GM21529 (cell line): ENCODE measurements around the gene ARPC5L.
"Not testable (repeated sequence)": the region's sequence is repeated elsewhere in the genome, so short reads cannot be mapped to it uniquely, and the experiment has no call there.

Source experiments
- ATAC-seq: cut with Tn5 transposase; IDR thresholded peaks from one replicate; pipeline ENCODE4 v1.9.1; 2021; ENCODE audit not compliant: unreplicated experiment

ARPC5L gene

DNA sequence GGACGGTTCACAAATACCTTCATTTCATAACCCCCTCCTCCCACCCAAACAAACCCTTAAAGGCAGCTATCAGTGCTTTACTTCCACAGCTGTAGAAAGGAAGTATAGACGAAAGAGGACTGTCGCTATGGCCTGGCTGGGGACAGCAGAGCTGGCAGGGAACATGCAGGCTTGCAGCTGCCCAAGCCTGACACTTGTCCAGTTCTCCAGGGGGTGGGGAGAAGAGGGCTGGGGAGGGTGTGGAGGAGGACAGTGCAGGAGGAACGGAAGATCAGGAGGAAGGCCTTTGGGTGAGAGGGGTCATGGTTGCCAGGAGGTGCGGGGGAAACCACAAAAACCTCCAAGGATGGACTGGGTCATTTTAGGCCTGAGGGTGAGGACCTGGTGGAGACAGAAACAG, 25.9 kb downstream of the ARPC5L start:
- no peak for ATAC-seq

DNA sequence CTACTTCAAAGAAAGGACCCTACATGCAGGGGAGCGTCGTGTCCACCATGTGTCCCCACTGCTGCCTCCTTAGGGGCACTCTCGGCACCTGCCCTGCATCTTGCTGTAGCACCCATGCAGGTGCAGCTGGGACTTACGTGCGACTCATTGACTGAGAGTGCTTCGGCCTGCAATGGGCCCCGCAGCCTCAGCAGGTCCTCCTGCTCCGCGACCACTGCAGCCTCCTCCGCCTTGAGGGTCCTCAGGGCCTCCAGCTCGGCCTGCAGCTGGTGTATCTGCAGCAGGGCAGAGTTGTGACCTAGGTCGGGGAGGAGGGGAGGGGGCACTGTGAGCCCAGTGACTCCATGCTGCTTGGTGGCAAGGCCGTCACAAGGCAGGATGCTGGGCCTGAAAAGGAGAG, 27.1 kb downstream of the ARPC5L start:
- no peak for ATAC-seq

DNA sequence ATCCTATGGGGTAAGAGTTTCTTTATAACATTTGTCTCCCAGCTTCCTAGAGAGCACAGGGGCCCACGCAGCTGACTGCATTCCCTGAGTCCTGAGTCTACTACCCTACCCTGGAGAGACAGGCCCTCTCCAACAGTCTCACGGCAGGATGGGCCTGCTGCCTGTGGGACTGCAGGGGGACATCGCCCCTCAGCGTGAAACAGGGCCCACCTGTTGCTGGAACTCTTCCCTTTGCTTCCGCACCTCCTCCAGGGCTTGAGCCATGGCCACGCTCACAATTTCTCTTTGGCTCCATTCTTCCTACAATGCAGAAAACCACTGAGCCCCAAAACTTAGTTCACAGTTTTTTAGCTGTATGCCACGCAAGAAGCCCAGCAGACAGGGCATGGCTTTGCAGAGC, 28.2 kb downstream of the ARPC5L start:
- ATAC-seq: no peak

DNA sequence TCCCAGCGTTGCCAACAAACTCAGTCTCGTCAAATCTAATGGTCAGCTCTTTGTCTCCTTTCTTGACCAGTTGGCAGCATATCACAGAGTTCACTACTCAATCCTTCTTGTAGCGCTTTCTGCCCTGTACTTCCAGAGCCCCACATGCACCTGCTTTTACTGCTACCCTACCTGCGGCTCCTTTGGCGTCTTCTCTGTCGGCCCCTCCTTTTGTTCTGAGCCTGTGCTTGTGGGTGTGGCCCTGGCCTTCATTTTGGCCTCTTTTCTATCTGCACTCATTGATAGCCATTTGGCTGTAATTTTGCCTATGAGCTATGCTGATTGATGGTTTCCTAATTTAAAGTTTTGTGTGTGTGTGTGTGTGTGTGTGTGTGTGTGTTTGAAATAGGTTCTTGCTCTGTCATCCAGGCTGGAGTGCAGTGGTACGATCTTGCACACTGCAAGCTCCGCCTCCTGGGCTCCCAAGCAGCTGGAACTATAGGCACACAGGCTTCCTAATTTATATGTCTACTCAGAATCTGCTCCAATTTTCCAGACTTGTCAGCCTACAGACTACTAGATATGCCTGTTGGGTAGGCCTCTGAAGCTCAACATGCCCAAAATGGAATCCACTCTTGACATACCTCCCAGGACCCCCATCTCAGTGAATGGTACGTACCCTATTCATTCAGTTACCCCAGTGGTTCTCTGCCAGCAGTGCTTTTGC, 32.3 kb downstream of the ARPC5L start:
- ATAC-seq: no peak

DNA sequence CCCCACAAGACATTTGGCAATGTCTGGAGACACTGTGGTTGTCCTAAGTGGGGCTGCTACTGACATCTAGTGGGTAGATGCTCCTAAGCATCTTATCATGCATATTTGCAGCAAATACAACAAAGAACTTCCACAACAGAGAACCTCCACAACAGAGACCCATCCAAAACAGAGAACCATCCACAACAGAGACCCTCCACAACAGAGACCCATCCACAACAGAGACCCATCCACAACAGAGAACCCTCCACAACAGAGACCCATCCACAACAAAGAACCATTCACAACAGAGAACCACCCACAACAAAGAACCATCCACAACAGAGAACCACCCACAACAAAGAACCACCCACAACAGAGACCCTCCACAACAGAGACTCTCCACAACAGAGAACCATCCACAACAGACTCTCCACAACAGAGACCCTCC, 32.8 kb downstream of the ARPC5L start:
- ATAC-seq: no peak

DNA sequence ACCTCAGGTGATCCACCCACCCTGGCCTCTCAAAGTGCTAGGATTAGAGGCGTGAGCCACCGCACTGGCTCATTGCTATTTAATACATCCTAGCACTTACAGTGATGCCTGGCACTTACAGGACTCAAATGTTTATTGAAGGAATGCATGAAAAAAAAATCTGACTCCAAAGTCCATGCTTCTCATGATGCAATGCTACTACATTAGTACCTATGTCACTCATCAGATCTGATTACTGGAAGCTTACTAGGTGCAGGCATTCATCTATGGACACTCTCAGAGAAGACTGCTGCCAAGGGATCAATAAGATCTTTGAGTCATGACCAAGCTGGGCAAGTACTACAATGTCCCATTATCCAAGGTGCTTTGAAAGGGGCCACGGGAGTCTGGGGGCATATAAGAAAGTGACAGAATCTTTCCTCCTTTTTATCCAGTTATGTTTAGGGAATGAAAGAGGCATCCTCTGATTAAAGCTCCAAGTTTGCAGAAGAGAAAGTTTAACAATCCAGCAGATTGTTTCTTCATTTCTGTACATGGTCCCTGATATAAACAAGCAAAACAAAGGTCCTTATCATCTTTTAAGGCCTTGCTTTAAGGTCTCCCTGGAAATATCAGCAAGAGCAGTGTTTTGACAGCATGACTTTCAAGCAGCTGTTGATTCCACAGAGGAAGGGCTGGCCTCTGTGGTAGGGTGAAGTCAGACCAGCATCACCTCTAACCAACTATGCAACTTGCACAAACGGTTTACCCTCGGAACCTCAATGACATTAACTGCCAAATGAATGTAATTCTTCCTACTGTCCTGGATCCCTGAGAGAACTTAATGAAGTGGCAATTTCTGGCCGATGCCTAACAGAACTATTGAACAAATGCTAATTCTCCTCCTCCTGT, 35.9 kb downstream of the ARPC5L start:
- ATAC-seq: no peak

DNA sequence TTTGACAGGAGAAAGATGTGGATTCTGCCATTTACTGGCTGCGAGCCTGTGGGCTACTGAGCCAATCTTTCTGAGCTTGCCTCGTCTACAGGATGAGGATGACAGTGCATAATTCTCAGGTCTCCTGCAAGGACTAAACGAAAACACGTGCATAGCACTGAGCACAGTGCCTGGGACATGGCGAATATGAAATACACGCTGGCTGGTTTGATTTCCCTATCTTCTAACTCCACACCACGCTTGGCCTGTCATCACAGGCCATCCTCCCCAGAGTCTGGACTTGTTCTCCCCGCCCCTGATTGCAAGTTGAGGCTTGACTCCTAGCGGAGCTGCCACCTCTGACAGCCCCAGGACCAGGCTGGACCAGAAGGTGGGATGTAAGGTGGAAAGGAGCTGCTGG, 37.9 kb downstream of the ARPC5L start:
- ATAC-seq: no peak

DNA sequence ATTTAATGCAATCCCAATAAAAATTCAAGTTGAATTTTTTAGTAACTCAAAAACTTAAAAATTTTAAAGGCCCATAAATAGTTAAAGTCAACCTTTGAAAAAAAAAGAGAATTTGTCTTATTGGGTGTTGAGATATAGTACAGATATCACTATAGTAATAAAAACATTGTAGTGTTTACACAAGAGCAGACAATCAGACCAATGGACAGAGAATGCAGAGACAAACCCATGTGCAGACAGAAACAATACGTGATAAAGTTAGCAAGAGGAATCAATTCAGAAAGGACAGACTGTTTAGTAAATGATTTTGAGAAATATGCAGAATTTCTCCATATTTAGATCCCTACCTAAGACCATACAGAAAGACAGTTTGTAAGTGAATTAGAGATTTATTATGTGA, 45.0 kb downstream of the ARPC5L start:
- no peak for ATAC-seq

DNA sequence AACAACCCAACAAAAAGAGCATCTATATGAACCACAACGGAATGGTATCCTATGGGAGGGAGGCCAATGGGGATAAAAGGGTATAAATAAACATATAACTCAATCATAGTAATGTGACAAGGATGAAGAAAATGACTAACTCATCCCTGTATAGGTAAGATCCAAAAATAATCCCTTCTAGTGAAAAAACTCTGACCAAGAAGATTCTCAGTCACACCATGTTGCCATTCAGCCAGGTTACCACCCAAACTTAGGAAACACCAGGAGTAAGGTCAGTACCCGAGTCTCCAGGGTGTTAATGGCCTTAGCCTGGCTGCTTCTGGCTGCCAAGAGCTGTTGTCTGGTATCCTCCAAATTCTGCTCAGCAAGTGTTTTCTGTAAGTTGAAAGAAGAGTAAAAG, 46.2 kb downstream of the ARPC5L start:
- no peak for ATAC-seq

DNA sequence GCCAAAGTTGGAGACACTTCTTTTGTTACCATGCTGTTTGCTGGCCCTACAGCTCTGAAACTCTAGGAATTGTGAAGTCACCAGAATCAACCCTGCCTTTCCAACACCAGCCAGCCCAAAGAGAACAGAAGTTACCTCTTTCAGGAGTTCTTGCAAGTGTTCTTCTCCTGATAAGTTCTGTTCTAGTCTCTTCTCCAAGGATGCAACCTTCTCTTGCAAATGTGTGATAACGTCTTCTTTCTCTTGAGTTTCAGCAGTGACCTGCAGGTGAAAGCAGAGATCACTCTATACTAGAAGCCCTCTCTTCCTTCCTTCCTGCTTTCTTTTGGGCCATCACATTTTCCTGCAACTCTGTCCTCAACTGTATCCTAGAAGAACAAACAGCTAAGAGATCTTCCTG, 49.8 kb downstream of the ARPC5L start:
- ATAC-seq: no peak

DNA sequence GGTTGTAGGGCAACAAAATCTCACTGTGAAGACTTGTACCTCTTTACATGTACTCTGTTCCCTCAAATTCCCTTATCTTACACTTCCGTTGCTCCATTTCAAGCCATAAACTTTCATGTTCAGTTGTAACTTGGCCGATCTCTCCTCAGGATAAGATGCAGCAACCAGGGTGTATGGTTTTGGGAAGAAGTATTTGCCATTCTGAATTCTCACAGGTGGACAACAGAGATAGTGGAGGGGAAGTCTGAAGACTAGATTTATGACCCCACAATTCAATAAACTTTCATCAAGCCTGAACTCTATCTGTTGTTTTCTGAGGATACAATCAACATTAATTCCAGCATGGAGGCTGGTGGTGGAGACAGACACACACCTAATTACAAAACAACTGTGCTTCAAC, 51.4 kb downstream of the ARPC5L start:
- no peak for ATAC-seq

DNA sequence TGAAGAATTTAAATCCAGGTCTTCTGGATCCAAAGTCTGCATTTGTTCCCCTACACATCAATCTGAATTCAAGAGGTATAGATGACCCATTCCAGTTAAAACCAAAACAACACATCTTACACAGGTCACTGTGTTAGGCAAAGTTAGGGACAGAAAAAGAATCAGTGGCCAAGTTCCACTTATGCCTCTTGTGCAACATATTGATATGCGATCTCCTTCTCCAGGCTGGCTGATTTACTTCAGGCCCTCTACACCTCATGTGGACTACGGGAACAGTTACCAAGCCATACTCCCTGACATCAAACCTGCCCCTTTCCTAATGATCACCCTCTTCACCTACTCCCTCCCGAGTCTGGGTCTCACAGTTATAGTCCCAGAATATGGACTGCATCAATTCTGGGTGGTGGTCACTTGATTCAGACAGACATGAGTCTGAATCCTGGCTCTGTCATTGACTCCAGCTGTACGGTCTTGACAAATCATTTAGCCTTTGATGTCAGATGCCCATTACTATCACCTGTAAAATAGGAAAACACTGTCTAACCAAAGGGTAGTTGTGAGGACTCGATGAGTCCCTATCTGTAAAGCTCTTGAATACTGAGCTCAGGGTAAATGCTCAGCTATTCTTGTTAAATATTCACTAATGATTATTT, 52.9 kb downstream of the ARPC5L start:
- no peak for ATAC-seq

DNA sequence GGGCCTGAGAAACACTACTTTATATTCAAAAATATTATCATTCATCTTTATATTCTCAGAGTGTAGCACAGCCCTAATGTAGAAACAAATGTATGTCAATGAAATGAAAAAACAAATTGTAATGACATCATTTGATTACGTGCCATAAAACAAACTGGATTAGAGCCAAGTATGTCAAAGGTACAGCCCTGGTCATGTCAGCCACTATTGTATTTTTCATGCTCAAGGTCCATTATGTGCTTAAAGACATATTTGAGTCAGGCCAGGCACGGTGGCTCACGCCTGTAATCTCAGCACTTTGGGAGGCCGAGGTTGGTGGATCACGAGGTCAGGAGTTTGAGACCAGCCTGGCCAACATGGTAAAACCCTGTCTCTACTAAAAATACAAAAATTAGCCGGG, 58.5 kb downstream of the ARPC5L start:
- ATAC-seq: not testable (repeated sequence)
